Loucy (cell line): ENCODE measurements around the gene GUCD1.
A peak's percentile ranks its signal among the peaks of the same experiment; 100 is the strongest.

Experiments
- H2AFZ ChIP-seq: fragments of 200-600 bp; sonication (generic); 2 replicates; pipeline ENCODE4 v1.6.0; 2016; ENCODE audit warnings: antibody characterized with exemption, mild to moderate bottlenecking, low read length, moderate library complexity
- H3F3A ChIP-seq: fragments of 200-600 bp; 2 replicates; pipeline ENCODE4 v1.6.0; 2016; ENCODE audit warnings: antibody characterized with exemption, low read depth, mild to moderate bottlenecking
- H3K27me3 ChIP-seq: fragments of 200-600 bp; sonication (generic); 2 replicates; pipeline ENCODE4 v1.6.1; 2014; ENCODE audit warnings: low read length, mild to moderate bottlenecking; ENCODE audit not compliant: insufficient read depth, poor library complexity, severe bottlenecking
- H3K36me3 ChIP-seq: fragments of 200-600 bp; sonication (generic); 2 replicates; pipeline ENCODE4 v1.6.1; 2016; ENCODE audit warnings: low read length; ENCODE audit not compliant: insufficient read depth
- H3K4me1 ChIP-seq: fragments of 200-600 bp; sonication (generic); 2 replicates; pipeline ENCODE4 v1.5.1; 2014; ENCODE audit warnings: low read length, mild to moderate bottlenecking; ENCODE audit not compliant: insufficient read depth, poor library complexity, severe bottlenecking
- H3K4me2 ChIP-seq: fragments of 200-600 bp; sonication (generic); 2 replicates; pipeline ENCODE4 v1.6.0; 2014; ENCODE audit warnings: antibody characterized with exemption, low read length, low read depth, mild to moderate bottlenecking; ENCODE audit not compliant: poor library complexity, severe bottlenecking
- H3K4me3 ChIP-seq: fragments of 200-600 bp; sonication (generic); 2 replicates; pipeline ENCODE4 v1.5.1; 2014; ENCODE audit warnings: low read length, mild to moderate bottlenecking, mixed read lengths; ENCODE audit not compliant: poor library complexity, severe bottlenecking
- H3K79me2 ChIP-seq: fragments of 200-600 bp; sonication (generic); 2 replicates; pipeline ENCODE4 v1.6.1; 2014; ENCODE audit warnings: low read length; ENCODE audit not compliant: insufficient read depth
- H3K9ac ChIP-seq: fragments of 200-600 bp; sonication (generic); 2 replicates; pipeline ENCODE4 v1.6.0; 2014; ENCODE audit warnings: mild to moderate bottlenecking, low read depth, low read length, moderate library complexity; ENCODE audit not compliant: poor library complexity, severe bottlenecking
- H3K9me2 ChIP-seq: fragments of 200-600 bp; sonication (generic); replicated peaks from 2 replicates; pipeline ENCODE4 v1.6.1; 2016; ENCODE audit warnings: low read depth, low read length, mixed read lengths
- H3K9me3 ChIP-seq: fragments of 200-600 bp; sonication (generic); 2 replicates; pipeline ENCODE4 v1.6.1; 2014; ENCODE audit warnings: mild to moderate bottlenecking, antibody characterized with exemption, low read length, low read depth; ENCODE audit not compliant: insufficient read depth
- H4K20me1 ChIP-seq: fragments of 200-600 bp; sonication (generic); 2 replicates; pipeline ENCODE4 v1.6.0; 2014; ENCODE audit warnings: antibody characterized with exemption, low read length, mild to moderate bottlenecking; ENCODE audit not compliant: insufficient read depth, poor library complexity, severe bottlenecking
- CTCF ChIP-seq: fragments of 200-600 bp; sonication (generic); conservative IDR thresholded peaks from 2 replicates; pipeline ENCODE4 v1.5.1; 2014; ENCODE audit warnings: mild to moderate bottlenecking, antibody characterized with exemption, low read length
- EZH2phosphoT487 ChIP-seq: fragments of 200-600 bp; IDR thresholded peaks from 2 replicates; pipeline ENCODE4 v1.6.1; 2018; ENCODE audit warnings: antibody characterized with exemption, mild to moderate bottlenecking, moderate library complexity, borderline replicate concordance

The GUCD1 gene

GRCh38 chr22:24526191-24526590 is 28.7 kb downstream of the GUCD1 start:
- H2AFZ ChIP-seq: no peak overlapping the region
- H3K79me2 ChIP-seq: no peaks in the 10 kb centered on the region
- H3K9me2 ChIP-seq: no peaks in the 10 kb centered on the region

GRCh38 chr22:24525416-24526037 is 29.4 kb downstream of the GUCD1 start:
- Histone ChIP-seq H3K4me2 (no peak overlapping the region), H3F3A (no peaks in the 10 kb centered on the region), H3K36me3 (no peaks in the 10 kb centered on the region), H3K9ac (no peak overlapping the region), H2AFZ (no peak overlapping the region), H3K4me1 (peaks cover 14% of the 10 kb centered on the region), H3K4me3 (no peak overlapping the region), H4K20me1 (no peaks in the 10 kb centered on the region), H3K9me2 (no peaks in the 10 kb centered on the region), H3K27me3 (no peaks in the 10 kb centered on the region), H3K9me3 (no peaks in the 10 kb centered on the region), H3K79me2 (no peaks in the 10 kb centered on the region)
- TF ChIP-seq CTCF: peak; percentile 92
- no peak for TF ChIP-seq EZH2phosphoT487

More at GRCh38 chr22:24526191-24526590, 28.7 kb downstream of the GUCD1 start:
- H3K9ac ChIP-seq: no peak overlapping the region
- no peaks in the 10 kb centered on the region for H3K9me3 ChIP-seq
- TF ChIP-seq CTCF: no peak
- no peak for TF ChIP-seq EZH2phosphoT487
- no peaks in the 10 kb centered on the region for H3K27me3 ChIP-seq
- no peaks in the 10 kb centered on the region for H4K20me1 ChIP-seq
- H3K4me2 ChIP-seq: no peak overlapping the region
- H3K36me3 ChIP-seq: no peaks in the 10 kb centered on the region
- no peak overlapping the region for H3K4me3 ChIP-seq
- peaks cover 10% of the 10 kb centered on the region for H3K4me1 ChIP-seq
- no peaks in the 10 kb centered on the region for H3F3A ChIP-seq

- no peak overlapping the region for H2AFZ ChIP-seq
- no peaks in the 10 kb centered on the region for H3K9me2 ChIP-seq
- no peaks in the 10 kb centered on the region for H3K27me3 ChIP-seq
- H3K79me2 ChIP-seq: no peaks in the 10 kb centered on the region
- H3K4me3 ChIP-seq: no peak overlapping the region
- TF ChIP-seq EZH2phosphoT487 (no peak), CTCF (no peak)
- H4K20me1 ChIP-seq: no peaks in the 10 kb centered on the region
- H3K4me2 ChIP-seq: no peak overlapping the region
- no peaks in the 10 kb centered on the region for H3F3A ChIP-seq
- no peaks in the 10 kb centered on the region for H3K9me3 ChIP-seq
- H3K4me1 ChIP-seq: peaks cover 25% of the 10 kb centered on the region
- no peaks in the 10 kb centered on the region for H3K36me3 ChIP-seq
- H3K9ac ChIP-seq: no peak overlapping the region
Observed at GRCh38 chr22:24523873-24524272, 31.1 kb downstream of the GUCD1 start.
